Effector memory CD8-positive, alpha-beta T cell (primary cell): ENCODE results near the gene IL1RAPL2.

ENCODE experiments used
- ATAC-seq: fragments of 150-1000 bp; cut with Tn5 transposase; replicated peaks from 2 replicates; pipeline ENCODE4 v1.10.0; 2021; ENCODE audit warnings: mild to moderate bottlenecking, moderate library complexity
- DNase-seq, 3 experiments: peaks; one replicate each; pipeline ENCODE4 v3.0.0; 2021
- H3K27ac Mint-ChIP-seq, 2 donors: one replicate each; pipeline ENCODE4 v1.8.0; 2022; ENCODE audit warnings: mild to moderate bottlenecking in 2 of 2, mixed read lengths in 2 of 2, moderate library complexity in 2 of 2
- H3K27me3 Mint-ChIP-seq, 2 donors: one replicate each; pipeline ENCODE4 v1.8.0; 2022; ENCODE audit warnings: mixed read lengths in 2 of 2
- H3K36me3 Mint-ChIP-seq: one replicate; pipeline ENCODE4 v1.8.0; 2022; ENCODE audit warnings: mild to moderate bottlenecking, moderate library complexity, mixed read lengths; ENCODE audit not compliant: insufficient read depth
- H3K4me1 Mint-ChIP-seq, 2 donors: one replicate each; pipeline ENCODE4 v1.8.0; 2022; ENCODE audit warnings: low read depth in 2 of 2, mixed read lengths in 2 of 2
- H3K4me3 Mint-ChIP-seq, 2 donors: one replicate each; pipeline ENCODE4 v1.8.0; 2022; ENCODE audit warnings: mild to moderate bottlenecking in 2 of 2, mixed read lengths in 2 of 2, moderate library complexity in 2 of 2
- H3K9me3 Mint-ChIP-seq, 2 donors: one replicate each; pipeline ENCODE4 v1.8.0; 2022; ENCODE audit warnings: mixed read lengths in 2 of 2

Gene IL1RAPL2

DNA sequence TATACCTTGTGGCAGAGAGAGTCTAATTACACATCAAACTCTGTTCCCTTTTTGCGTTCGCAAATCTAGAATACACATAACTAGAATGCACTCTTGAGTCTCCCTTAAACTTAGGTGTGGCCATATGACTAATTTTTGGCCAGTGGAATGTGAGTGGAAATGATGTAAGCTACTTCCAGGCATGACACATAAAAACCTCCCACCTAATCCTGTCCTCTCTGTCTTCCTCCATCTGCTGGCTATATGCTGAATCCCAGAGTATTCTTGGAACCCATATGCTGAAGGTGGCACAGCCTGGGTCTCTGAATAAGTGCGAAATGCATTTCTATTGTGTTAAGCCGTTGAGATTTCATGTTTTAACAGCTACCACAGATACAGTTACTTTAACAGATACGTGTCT, 986.4 kb downstream of the IL1RAPL2 start:
- ATAC-seq (no peak), DNase-seq (no peak)
- no peaks in the 10 kb centered on the region for H3K4me1 Mint-ChIP-seq
- no peaks in the 10 kb centered on the region for H3K27me3 Mint-ChIP-seq
- H3K36me3 Mint-ChIP-seq: no peaks in the 10 kb centered on the region
- no peak overlapping the region for H3K27ac Mint-ChIP-seq
- H3K9me3 Mint-ChIP-seq: no peaks in the 10 kb centered on the region
- H3K4me3 Mint-ChIP-seq: no peak overlapping the region

DNA sequence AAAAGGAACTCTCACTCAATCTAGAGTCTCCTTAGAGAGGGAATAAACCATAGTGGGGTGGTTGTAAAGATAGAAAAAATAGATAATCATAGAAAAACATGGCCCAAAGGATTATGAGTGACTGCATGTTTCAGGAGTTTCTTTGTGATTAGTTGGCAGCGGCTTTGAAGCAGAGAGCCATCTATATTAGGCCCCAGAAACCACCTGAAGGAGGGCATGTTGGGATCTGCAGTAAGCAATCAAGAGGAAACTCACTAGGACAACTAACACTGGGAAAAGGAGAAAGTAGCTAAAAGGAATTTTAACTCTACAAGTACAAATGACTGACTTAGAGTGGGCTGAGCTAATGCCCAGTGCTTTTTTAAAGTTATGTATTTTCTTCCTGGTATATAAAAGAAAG, 987.1 kb downstream of the IL1RAPL2 start:
- no peaks in the 10 kb centered on the region for H3K9me3 Mint-ChIP-seq
- no peak for ATAC-seq
- no peak overlapping the region for H3K4me3 Mint-ChIP-seq
- no peaks in the 10 kb centered on the region for H3K4me1 Mint-ChIP-seq
- no peak overlapping the region for H3K27ac Mint-ChIP-seq
- H3K27me3 Mint-ChIP-seq: no peaks in the 10 kb centered on the region
- no peaks in the 10 kb centered on the region for H3K36me3 Mint-ChIP-seq
- DNase-seq: no peak

DNA sequence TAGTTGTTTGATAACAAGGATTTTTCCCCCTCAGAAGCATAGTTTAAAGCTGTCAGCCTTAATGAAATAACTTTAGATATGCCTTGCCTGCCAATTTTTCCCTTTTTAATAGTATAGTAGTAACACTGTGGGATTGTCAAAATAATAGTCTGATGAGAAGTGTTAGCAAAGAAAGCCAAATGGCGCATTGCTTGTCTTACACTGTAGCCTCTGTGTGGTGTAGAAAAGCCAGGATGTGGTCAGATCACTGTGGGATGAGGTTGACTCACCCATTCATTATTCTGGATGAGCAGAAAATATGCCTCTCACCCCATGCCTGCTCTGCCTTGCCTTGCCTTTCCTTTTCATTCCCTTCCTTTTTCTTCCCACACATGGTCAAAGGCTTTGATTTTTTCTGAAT, 998.5 kb downstream of the IL1RAPL2 start:
- H3K4me1 Mint-ChIP-seq: no peaks in the 10 kb centered on the region
- H3K4me3 Mint-ChIP-seq: no peak overlapping the region
- DNase-seq (no peak), ATAC-seq (no peak)
- no peaks in the 10 kb centered on the region for H3K27me3 Mint-ChIP-seq
- H3K36me3 Mint-ChIP-seq: no peaks in the 10 kb centered on the region
- no peak overlapping the region for H3K27ac Mint-ChIP-seq
- H3K9me3 Mint-ChIP-seq: peaks cover 6% of the 10 kb centered on the region in 2 donors

DNA sequence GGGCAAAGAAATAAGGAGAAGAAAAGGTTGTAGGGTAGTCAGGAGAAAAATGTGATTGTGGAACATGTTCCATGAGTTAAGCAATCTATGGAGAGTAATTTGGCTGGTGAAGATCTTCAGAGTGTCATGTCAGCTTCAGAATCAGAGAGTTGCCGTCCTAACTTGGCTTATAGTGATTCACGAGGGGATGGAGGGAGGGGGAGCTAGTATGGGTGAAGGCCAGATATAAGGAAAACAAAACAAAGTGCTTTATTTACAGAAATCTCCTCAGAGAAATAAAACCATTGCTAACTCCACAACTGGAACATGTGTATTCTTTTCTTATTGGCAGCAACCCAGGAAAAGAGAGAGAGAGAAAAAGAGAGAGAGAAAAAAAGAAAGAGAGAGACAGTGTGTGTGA, 999.9 kb downstream of the IL1RAPL2 start:
- no peaks in the 10 kb centered on the region for H3K36me3 Mint-ChIP-seq
- DNase-seq (no peak), ATAC-seq (no peak)
- no peaks in the 10 kb centered on the region for H3K27me3 Mint-ChIP-seq
- H3K4me3 Mint-ChIP-seq: no peak overlapping the region
- no peaks in the 10 kb centered on the region for H3K4me1 Mint-ChIP-seq
- no peak overlapping the region for H3K27ac Mint-ChIP-seq
- H3K9me3 Mint-ChIP-seq: peaks cover 0 to 2% of the 10 kb centered on the region in 2 donors

- ATAC-seq (no peak), DNase-seq (no peak)
- Mint-ChIP-seq H3K4me1 (no peaks in the 10 kb centered on the region), H3K27ac (no peak overlapping the region), H3K27me3 (no peaks in the 10 kb centered on the region), H3K36me3 (no peaks in the 10 kb centered on the region), H3K9me3 (peaks cover 0 to 2% of the 10 kb centered on the region in 2 donors), H3K4me3 (no peak overlapping the region)
Observed at GRCh38 chrX:105567082-105567481, 1001.1 kb downstream of the IL1RAPL2 start.

- Mint-ChIP-seq H3K4me3 (no peak overlapping the region), H3K4me1 (no peaks in the 10 kb centered on the region), H3K27me3 (no peaks in the 10 kb centered on the region), H3K36me3 (no peaks in the 10 kb centered on the region), H3K27ac (no peak overlapping the region), H3K9me3 (peaks cover 5 to 8% of the 10 kb centered on the region in 2 donors)
- DNase-seq: no peak
- no peak for ATAC-seq
Observed at GRCh38 chrX:105608745-105609144, 1042.7 kb downstream of the IL1RAPL2 start.

DNA sequence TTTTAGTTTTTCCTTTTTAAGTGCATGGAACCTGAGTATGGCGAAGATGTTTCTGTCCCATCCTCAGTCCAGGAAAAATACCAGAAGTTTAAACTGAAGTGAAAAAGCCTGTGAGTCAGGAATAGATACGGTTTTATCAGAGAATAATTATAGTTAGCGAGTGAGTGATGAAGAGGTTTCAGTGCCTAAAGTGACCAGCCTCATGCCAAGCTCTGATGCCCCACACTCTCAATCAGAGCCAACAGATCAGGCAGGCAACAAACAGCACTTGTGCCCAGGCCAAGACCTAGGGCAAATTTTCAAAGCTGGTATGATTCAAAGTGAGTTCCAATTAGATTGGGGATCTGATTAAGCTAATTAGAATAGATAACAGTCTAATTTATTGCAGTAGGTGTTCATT, 1043.5 kb downstream of the IL1RAPL2 start:
- DNase-seq (no peak), ATAC-seq (no peak)
- Mint-ChIP-seq H3K27ac (no peak overlapping the region), H3K4me3 (no peak overlapping the region), H3K27me3 (no peaks in the 10 kb centered on the region), H3K9me3 (peaks cover 5 to 8% of the 10 kb centered on the region in 2 donors), H3K36me3 (no peaks in the 10 kb centered on the region), H3K4me1 (no peaks in the 10 kb centered on the region)

DNA sequence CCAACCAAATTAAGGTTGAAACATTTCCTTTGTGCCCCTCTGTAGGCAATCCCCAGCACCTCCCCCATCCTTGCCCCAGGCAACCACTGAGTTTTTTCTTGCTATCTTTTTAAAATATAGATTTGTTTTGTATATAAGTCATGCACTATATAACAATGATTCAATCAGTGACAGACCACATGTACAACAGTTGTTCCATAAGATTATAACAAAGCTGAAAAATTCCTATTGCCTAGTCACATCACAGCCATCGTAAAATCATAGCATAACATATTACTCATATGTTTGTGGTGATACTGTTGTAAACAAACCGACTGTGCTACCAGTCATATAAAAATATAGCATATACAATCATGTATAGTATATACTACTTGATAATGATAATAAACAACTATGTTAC, 1044.4 kb downstream of the IL1RAPL2 start:
- no peak for ATAC-seq
- no peaks in the 10 kb centered on the region for H3K36me3 Mint-ChIP-seq

GRCh38 chrX:105618393-105619101, 1052.5 kb downstream of the IL1RAPL2 start:
- ATAC-seq: no peak
- Mint-ChIP-seq H3K4me1 (no peaks in the 10 kb centered on the region), H3K9me3 (peaks cover 0 to 4% of the 10 kb centered on the region in 2 donors), H3K36me3 (no peaks in the 10 kb centered on the region), H3K27ac (no peak overlapping the region), H3K4me3 (no peak overlapping the region), H3K27me3 (no peaks in the 10 kb centered on the region)
- DNase-seq: no peak

More for the DNA sequence above, 1044.4 kb downstream of the IL1RAPL2 start:
- Mint-ChIP-seq H3K4me3 (no peak overlapping the region), H3K4me1 (no peaks in the 10 kb centered on the region), H3K27me3 (no peaks in the 10 kb centered on the region), H3K9me3 (peaks cover 2 to 8% of the 10 kb centered on the region in 2 donors), H3K27ac (no peak overlapping the region)
- no peak for DNase-seq

DNA sequence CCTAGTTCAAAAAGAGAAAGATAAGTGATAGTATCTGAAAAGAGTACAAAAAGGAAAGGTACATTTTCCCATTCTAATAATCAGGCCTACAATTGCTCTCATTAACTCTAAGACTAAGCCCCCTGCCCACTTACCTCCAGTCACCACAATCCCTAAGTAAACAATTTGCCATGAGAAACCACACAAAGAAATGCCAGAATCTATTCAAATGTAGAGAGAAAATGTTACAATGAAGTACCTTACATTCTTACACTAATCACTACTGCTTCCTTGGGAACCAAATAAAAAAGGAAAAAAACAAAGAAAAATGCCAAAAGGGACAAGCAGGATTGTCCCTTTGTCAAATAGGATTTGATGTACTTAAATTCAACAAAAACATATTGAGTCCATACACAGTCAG, 1068.2 kb downstream of the IL1RAPL2 start:
- no peaks in the 10 kb centered on the region for H3K4me1 Mint-ChIP-seq
- H3K36me3 Mint-ChIP-seq: no peaks in the 10 kb centered on the region
- H3K27ac Mint-ChIP-seq: no peak overlapping the region
- H3K27me3 Mint-ChIP-seq: no peaks in the 10 kb centered on the region
- DNase-seq (no peak), ATAC-seq (no peak)
- H3K4me3 Mint-ChIP-seq: no peak overlapping the region
- H3K9me3 Mint-ChIP-seq: no peaks in the 10 kb centered on the region

GRCh38 chrX:105635794-105636193, 1069.8 kb downstream of the IL1RAPL2 start:
- no peak overlapping the region for H3K27ac Mint-ChIP-seq

GRCh38 chrX:105636667-105637066, 1070.7 kb downstream of the IL1RAPL2 start:
- H3K27me3 Mint-ChIP-seq: no peaks in the 10 kb centered on the region
- no peaks in the 10 kb centered on the region for H3K36me3 Mint-ChIP-seq
- no peaks in the 10 kb centered on the region for H3K4me1 Mint-ChIP-seq
- DNase-seq (no peak), ATAC-seq (no peak)
- no peak overlapping the region for H3K27ac Mint-ChIP-seq
- H3K9me3 Mint-ChIP-seq: peaks cover 0 to 2% of the 10 kb centered on the region in 2 donors
- no peak overlapping the region for H3K4me3 Mint-ChIP-seq

More at GRCh38 chrX:105635794-105636193, 1069.8 kb downstream of the IL1RAPL2 start:
- DNase-seq: no peak
- no peak for ATAC-seq
- no peaks in the 10 kb centered on the region for H3K4me1 Mint-ChIP-seq
- no peak overlapping the region for H3K4me3 Mint-ChIP-seq
- no peaks in the 10 kb centered on the region for H3K9me3 Mint-ChIP-seq
- H3K27me3 Mint-ChIP-seq: no peaks in the 10 kb centered on the region
- no peaks in the 10 kb centered on the region for H3K36me3 Mint-ChIP-seq

DNA sequence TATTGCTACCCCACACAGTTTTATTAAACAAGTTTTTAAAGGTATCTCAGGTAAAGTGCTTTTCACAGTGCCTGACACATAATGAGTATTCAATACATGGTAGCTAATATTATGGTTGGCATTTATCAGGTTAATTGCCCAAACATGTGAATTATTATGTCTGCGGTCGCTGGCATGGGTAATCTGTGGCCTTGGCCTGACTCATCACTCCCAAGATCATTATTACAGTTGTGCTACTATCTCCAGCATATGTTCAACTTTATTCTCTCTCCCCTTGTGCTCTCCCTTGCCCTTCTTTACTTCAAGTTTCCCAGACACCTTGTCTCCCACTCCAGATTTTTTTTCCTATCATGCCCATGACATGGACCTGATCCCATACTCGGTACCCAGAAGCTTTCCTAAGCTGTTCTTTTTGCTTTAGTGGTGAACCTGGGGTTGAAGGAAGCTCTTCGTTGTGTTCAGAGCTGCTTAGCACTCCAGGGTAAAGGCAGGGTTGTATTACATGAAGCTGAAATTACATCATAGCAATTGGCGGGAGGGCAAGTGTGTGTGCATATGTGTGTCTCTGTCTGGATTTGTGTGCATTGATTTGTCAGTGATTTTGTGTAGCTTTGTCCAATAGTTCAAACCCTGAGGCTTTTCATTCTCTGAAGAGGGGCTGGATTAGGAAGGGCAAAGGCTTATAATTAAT, 1079.8 kb downstream of the IL1RAPL2 start:
- H3K4me1 Mint-ChIP-seq: no peaks in the 10 kb centered on the region
- peaks cover 3 to 7% of the 10 kb centered on the region in 2 donors for H3K9me3 Mint-ChIP-seq
- no peak overlapping the region for H3K27ac Mint-ChIP-seq
- ATAC-seq (no peak), DNase-seq (no peak)
- H3K36me3 Mint-ChIP-seq: no peaks in the 10 kb centered on the region
- H3K4me3 Mint-ChIP-seq: no peak overlapping the region
- H3K27me3 Mint-ChIP-seq: no peaks in the 10 kb centered on the region
